HG02981 (cell line): ENCODE measurements around the gene SLC13A3.

Experiments
- ATAC-seq: cut with Tn5 transposase; IDR thresholded peaks from one replicate; pipeline ENCODE4 v1.9.1; 2021; ENCODE audit warnings: mild to moderate bottlenecking, moderate library complexity; ENCODE audit not compliant: unreplicated experiment

SLC13A3 gene

DNA sequence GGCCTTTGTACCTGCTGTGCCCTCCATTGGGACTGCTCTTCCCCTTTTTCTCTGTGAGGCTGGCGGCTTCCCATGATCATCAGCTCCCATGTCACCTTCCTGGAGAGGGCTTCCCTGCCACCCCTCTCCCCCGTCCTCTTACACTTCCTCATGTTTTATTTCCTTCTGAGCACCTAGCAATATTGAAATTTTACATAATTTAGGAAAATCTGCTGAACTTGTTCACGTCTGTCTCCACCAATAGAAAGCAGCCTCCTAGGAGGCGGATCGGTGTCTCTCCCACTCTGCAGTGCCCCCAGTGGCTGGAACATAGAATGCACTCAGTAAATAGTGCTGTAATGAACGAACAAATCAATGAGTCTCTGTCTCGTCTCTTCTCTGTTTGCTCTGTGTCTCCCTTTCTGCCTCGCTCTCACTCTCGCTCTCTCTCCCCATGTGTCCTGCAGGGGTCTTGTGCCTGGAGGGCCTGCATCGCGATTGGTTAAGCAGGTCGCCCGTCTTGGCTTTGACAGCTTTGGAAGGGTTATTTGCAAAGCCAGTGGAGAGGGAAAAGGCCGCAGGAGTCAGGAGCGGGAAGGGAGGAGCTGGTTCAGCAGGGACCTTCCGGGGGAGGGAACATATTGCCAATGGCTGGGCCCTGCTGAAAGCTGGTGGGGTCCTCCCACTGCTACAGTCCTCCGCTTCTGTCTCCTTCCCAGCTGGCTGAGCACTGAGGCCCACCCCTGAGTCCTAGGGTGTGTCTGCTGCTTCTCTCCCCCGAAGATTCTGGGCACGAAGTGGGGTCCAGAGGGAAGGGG is 88.7 kb downstream of the SLC13A3 start:
- no peak for ATAC-seq

DNA sequence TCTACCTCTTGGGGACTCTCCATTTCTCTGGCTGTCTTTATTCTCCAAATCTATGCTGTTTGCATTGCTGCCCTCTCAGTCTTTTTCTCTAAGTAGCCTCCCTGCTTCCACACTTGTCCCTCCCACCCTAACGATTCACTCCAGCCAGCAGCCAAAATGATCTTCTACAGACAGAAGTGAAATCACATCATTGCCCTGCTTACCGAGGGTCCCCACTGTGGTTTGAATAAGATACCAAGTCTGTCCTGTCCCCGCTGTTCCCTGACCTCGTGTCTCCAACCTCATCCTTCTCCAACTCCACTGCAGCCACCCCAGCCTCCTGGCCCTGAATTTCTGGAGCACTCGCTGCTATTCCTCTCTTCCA is 89.3 kb downstream of the SLC13A3 start:
- no peak for ATAC-seq

- ATAC-seq, result no peak
These were observed 91.4 kb downstream of the SLC13A3 start for GRCh38 chr20:46559685-46560440.

DNA sequence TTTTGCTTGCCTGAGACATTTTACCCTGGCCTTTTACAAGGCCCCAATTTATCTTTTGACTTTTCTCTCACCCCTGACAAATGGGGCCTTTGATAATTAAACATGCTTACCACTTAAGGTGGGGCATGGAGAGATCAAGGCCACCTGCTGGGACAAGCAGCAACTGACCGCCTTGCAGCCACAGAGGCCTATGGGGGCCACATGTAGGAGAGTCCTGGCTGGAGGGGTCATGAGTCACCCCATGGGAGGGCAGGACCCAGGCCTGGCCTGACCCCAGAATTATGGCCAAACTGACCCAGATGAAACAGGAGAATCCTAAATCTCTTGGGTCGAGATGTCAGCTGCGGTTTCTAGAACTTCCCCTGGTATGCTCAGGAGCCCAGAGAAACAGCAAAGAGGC is 92.3 kb downstream of the SLC13A3 start:
- ATAC-seq, result no peak

DNA sequence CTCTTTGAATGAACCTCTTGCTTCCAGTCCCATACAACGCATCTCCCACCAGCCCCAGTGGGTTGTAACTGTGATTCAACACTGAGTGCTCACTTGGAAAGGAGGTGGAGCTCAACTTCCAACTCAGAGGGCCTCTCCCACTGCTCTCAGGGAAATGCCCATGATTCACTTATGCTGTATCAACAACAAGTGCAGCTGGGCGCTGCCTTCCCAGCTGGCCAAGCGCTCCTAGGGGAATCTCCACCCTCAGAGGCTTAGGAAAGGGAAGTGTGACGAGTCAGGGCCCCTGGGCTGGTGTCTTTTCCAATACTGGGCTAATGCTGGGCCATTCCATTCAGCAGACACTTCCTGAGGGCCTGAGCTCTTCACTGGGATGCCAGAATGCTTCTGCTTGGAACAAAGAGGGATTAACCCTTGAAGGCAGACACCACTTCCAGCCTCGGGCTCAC is 92.7 kb downstream of the SLC13A3 start:
- no peak for ATAC-seq

- ATAC-seq, result no peak
These were observed 93.9 kb downstream of the SLC13A3 start for GRCh38 chr20:46557231-46557956.

- no peak for ATAC-seq
These were observed 95.8 kb downstream of the SLC13A3 start for GRCh38 chr20:46555370-46555956.

DNA sequence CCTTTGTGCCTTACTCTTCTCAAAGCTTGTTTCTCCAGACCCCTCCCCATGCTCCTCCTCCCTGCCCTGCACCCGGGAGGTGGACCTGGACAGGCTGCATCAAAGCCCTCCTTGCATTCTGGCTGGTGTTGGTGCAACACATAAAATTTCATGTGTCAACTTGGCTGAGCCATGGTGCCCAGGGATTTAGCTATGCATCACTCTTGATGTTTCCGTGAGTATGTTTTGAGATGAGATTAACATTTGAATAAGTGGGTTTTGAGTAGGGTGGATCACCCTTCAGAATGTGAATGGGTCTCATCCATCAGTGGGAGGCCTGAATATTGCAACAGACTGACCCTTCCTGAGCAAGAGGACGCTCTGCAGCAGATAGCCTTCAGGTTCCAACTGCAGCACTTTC is 96.4 kb downstream of the SLC13A3 start:
- ATAC-seq, result no peak

DNA sequence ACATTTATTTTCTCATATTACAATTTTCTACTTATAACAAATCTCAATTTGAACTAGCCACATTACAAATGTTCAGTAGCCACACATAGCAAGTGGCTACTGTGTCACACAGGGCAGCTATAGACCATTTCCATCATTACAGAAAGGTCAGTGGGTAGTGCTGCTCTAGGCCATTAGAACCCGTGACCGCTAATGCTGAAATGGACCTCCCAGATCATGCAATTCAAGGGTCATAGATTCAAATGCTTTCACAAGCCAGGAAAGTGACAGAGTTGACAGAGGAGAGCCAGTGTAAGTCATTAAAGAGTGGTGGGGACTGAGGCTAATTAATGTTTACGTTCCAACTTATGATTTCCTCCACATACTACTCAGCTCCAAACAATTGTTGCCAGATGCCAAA is 97.3 kb downstream of the SLC13A3 start:
- no peak for ATAC-seq

GRCh38 chr20:46552460-46553420 is 98.5 kb downstream of the SLC13A3 start:
- ATAC-seq, result peak; percentile 75

DNA sequence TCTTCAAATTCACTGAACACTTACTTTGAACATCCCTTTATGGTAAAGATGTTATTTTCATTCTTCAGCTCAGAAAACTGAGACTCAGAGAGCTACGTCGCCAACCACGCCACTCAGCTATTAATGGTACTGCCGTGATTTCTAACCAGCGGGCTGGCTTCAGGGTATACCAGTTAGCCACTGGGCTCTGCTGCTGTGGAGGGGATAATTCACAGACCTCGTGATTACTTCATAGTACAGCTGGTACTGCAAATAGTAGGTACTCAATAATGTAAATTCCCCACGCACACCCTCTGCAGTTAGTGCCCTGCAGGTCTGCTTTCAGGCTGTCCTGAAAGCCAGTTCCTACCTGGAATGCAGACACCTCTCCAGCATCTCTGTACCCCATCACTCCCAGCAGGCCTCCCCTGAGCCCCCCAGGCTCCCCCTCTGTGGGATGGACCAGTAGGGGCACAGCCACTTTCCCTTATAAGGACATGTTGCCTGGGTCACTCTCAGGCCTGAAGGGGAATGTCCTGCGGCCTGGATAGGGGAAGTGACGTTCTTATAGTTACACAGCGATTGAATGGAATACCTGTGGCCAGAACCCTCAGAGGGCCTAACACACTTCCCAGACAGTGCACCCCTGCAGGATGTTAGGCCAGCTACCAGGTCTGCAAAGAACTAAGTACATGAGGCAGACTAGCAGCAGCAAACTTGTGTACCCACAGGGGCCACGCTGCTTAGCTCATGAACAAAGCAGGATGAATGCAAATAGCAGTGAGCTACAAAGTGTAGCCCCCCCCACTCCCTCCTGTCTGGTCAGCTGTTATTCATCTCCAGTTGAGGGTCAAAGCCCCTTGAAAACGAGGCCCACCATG is 99.5 kb downstream of the SLC13A3 start:
- ATAC-seq, result no peak

DNA sequence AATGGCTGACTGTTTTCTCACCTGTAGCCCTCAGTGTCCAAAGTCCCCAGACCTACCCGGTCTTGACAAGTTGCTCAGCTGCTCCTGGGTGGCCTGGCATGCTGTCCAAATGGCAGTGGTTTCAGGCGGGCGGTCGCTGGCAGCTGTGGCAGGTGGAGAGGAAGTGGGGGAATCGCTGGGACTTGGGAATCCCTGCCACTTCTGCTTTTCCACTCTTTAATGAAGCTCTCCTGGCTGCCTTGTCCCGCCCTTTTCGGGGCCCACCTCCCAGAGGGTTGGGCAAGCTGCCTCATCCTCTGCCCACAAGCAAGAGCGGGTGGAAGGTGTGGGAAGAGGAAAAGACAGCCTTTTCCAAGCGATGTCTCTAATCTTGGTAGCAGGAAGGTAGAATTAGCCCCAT is 100.8 kb downstream of the SLC13A3 start, which contains the start of gene OCSTAMP:
Gene OCSTAMP, minus strand, starts transcription at position 194 of the 400 bp plus-strand sequence. Its CDS starts 94 bp downstream, at position 100.
- no peak for ATAC-seq

GRCh38 chr20:46549188-46549972 is 101.9 kb downstream of the SLC13A3 start:
- ATAC-seq, result no peak

GRCh38 chr20:46548688-46549087 is 102.6 kb downstream of the SLC13A3 start:
- ATAC-seq, result no peak

DNA sequence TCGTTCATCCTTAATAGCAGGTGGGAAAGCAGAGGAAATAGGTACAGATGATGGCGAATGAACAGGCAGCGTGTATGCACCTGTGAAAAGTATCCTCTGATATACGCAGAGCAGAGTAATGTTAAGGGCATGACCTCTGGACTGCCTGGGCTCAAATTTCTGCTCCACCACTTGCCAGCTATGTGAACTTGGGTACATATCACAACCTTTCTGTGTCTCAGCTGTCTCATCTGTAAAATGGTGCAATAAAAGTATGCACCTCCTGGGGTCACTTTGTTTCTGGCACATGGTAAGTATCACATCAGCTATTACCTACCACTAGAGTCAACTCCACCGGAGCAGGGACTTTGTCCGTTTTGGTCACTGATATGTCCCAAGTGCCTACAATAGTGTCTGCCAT is 103.3 kb downstream of the SLC13A3 start:
- no peak for ATAC-seq

GRCh38 chr20:46546936-46547335 is 104.3 kb downstream of the SLC13A3 start:
- ATAC-seq, result no peak

- ATAC-seq, result no peak
These were observed 105.0 kb downstream of the SLC13A3 start for GRCh38 chr20:46546298-46546697.

- no peak for ATAC-seq
These were observed 105.5 kb downstream of the SLC13A3 start for GRCh38 chr20:46545827-46546138.
